Uterus (tissue), 4 donors: ENCODE data around the gene LCE7A. TPM values are rescaled to one million over a fixed set of nuclear protein-coding genes. Genes with fewer than 3 reads are reported as not detected.

ENCODE experiments used
- DNase-seq, 2 donors: peaks; one replicate each; pipeline ENCODE4 v3.0.0-alpha.2; 2019 to 2020
- H3K27ac ChIP-seq, 2 donors: fragments of 200-600 bp; sonication (generic); 1 replicate in 1 of 2; 2 replicates in 1 of 2; pipeline ENCODE4 v1.5.1; 2016 to 2018
- H3K27me3 ChIP-seq, 2 donors: fragments of 200-600 bp; sonication (generic); one replicate each; pipeline ENCODE4 v1.5.1; 2018 to 2019; ENCODE audit warnings: control low read depth in 1 of 2
- H3K36me3 ChIP-seq, 2 donors: fragments of 200-600 bp; sonication (generic); one replicate each; pipeline ENCODE4 v1.5.1; 2019; ENCODE audit warnings: control low read depth in 1 of 2
- H3K4me1 ChIP-seq, 2 donors: fragments of 200-600 bp; sonication (generic); one replicate each; pipeline ENCODE4 v1.5.1; 2018 to 2019; ENCODE audit warnings: control low read depth in 1 of 2
- H3K4me3 ChIP-seq, 2 donors: fragments of 200-600 bp; sonication (generic); 1 replicate in 1 of 2; 2 replicates in 1 of 2; pipeline ENCODE4 v1.5.1; 2018 to 2019; ENCODE audit warnings: mild to moderate bottlenecking in 1 of 2
- H3K9me3 ChIP-seq, 2 donors: fragments of 200-600 bp; sonication (generic); one replicate each; pipeline ENCODE4 v1.5.1; 2019; ENCODE audit warnings: control low read depth in 1 of 2
- CTCF ChIP-seq, 4 experiments: fragments of 200-600 bp in 2 of 4; fragments of 450-650 bp in 2 of 4; sonication (generic) in 2 of 4; IDR thresholded peaks; one replicate each; pipeline ENCODE4 v1.5.1; 2016 to 2019; ENCODE audit warnings: antibody characterized with exemption in 4 of 4, mild to moderate bottlenecking in 2 of 4, moderate library complexity in 1 of 4
- POLR2A ChIP-seq, 2 donors: fragments of 450-650 bp; IDR thresholded peaks; one replicate each; pipeline ENCODE4 v1.6.1; 2016; ENCODE audit warnings: antibody characterized with exemption in 2 of 2, mild to moderate bottlenecking in 1 of 2, moderate library complexity in 1 of 2
- intact Hi-C: fragments of 100-400 bp; cut with DNase I; formaldehyde crosslinking; loops from one replicate; pipeline ENCODE4 v1.15.1; 2023; ENCODE audit warnings: low total_unique reads
- total RNA-seq, 4 donors: library from RNA; depleted of rRNA in 3 of 4; stranded (reverse); fragments of >200 nt in 3 of 4; gene quantifications; one replicate each; pipeline versions ENCODE4 v1.1.0 to v1.2.4, GENCODE V29; 2014 to 2023
- donor health status: DM: yes; HTN: yes; CAD: no.

Gene LCE7A
- total RNA-seq, 4 donors from 2014 or later = not detected

GRCh38 chr1:152860129-152860528 lies 333 bp downstream of the LCE7A start:
- intact Hi-C loops = no loop called here
- no peak for DNase-seq
- no peak for TF ChIP-seq POLR2A (IDR thresholded peaks at IDR 0.05)
- TF ChIP-seq CTCF (IDR thresholded peaks at IDR 0.05) = no peak
- no peak overlapping the region for H3K4me3 ChIP-seq
- no peak overlapping the region for H3K27ac ChIP-seq
- H3K4me1 ChIP-seq = no peaks in the 10 kb centered on the region
- no peaks in the 10 kb centered on the region for H3K36me3 ChIP-seq
- no peaks in the 10 kb centered on the region for H3K9me3 ChIP-seq
- H3K27me3 ChIP-seq = no peaks in the 10 kb centered on the region

- intact Hi-C loops = no loop called here
- Histone ChIP-seq H3K4me1 (no peaks in the 10 kb centered on the region), H3K27ac (no peak overlapping the region), H3K27me3 (no peaks in the 10 kb centered on the region), H3K36me3 (no peaks in the 10 kb centered on the region), H3K4me3 (no peak overlapping the region), H3K9me3 (no peaks in the 10 kb centered on the region)
- TF ChIP-seq POLR2A (IDR thresholded peaks at IDR 0.05) = no peak
- no peak for TF ChIP-seq CTCF (IDR thresholded peaks at IDR 0.05)
- DNase-seq = no peak
Observed at GRCh38 chr1:152861374-152861773, 1.6 kb downstream of the LCE7A start.

- no peak for DNase-seq
- Histone ChIP-seq H3K4me1 (no peaks in the 10 kb centered on the region), H3K27ac (no peak overlapping the region), H3K36me3 (no peaks in the 10 kb centered on the region), H3K27me3 (no peaks in the 10 kb centered on the region), H3K9me3 (no peaks in the 10 kb centered on the region), H3K4me3 (no peak overlapping the region)
- no peak for TF ChIP-seq POLR2A (IDR thresholded peaks at IDR 0.05)
- TF ChIP-seq CTCF (IDR thresholded peaks at IDR 0.05) = no peak
- intact Hi-C loops = no loop called here
Observed at GRCh38 chr1:152864443-152864842, 4.6 kb downstream of the LCE7A start.

- no peak for DNase-seq
- Histone ChIP-seq H3K4me3 (no peak overlapping the region), H3K36me3 (no peaks in the 10 kb centered on the region), H3K27ac (no peak overlapping the region), H3K9me3 (no peaks in the 10 kb centered on the region), H3K4me1 (no peaks in the 10 kb centered on the region), H3K27me3 (no peaks in the 10 kb centered on the region)
- no peak for TF ChIP-seq POLR2A (IDR thresholded peaks at IDR 0.05)
- no peak for TF ChIP-seq CTCF (IDR thresholded peaks at IDR 0.05)
- intact Hi-C loops = no loop called here
Observed at GRCh38 chr1:152866321-152866720, 6.5 kb downstream of the LCE7A start.

GRCh38 chr1:152869808-152870419 lies 10.1 kb downstream of the LCE7A start:
- DNase-seq = peak in 1 of 2 donors; percentile 17
- H3K27ac ChIP-seq = no peak overlapping the region
- intact Hi-C loops = no loop called here
- no peak overlapping the region for H3K4me3 ChIP-seq
- H3K36me3 ChIP-seq = no peaks in the 10 kb centered on the region
- no peaks in the 10 kb centered on the region for H3K9me3 ChIP-seq
- TF ChIP-seq POLR2A (IDR thresholded peaks at IDR 0.05) (no peak), CTCF (IDR thresholded peaks at IDR 0.05) (peak; percentile 13 to 33 (median 26))
- no peaks in the 10 kb centered on the region for H3K4me1 ChIP-seq
- no peaks in the 10 kb centered on the region for H3K27me3 ChIP-seq
